Measurements from ENCODE around the gene WASF3. TPM values are rescaled to one million over a fixed set of nuclear protein-coding genes. Genes with fewer than 3 reads are reported as not detected.

The WASF3 gene
- total and polyA plus RNA-seq, 10 of the 15 experiments (the other 5 are each of a cell fraction or from before 2014, with no cell fraction given) = under 0.01 to 0.10 (median 0.01) TPM; not detected in 7

DNA sequence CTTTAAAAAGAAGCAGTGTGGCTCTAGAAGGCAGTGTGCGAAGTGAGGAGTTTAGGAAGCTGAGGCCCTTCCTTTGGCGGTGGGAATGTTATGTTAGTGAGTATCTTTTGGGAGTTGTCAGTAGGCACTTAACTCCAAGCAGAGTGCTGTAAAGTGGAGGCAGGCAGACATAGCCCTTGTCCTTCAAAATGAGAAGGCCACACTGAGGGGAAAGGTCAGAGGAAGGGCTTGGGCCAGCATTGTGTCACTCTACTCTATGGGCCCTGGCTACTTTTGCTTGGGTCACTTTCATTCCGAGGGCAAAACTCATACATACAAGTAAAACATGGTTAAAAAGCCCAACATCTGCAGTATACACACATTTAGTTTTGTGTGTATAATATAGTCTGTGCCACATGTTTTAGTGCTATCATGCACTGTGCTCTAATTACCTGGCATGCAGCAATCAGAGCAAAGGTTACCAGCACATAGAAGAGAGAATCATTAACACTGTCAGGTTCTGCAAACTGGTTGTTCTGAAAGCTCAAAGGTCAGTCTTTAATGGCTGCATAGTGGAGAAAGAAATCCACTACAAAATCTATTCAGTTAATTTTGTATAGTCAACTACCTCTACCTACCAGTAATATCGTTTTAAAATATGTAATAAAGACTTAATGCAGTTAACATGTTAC, 64.4 kb downstream of the WASF3 start:
- Histone ChIP-seq H3K27me3 (replicated peaks in 1 of 2; ENCODE audit: control insufficient read depth in 2 of 2, insufficient read depth in 2 of 2, low read length in 1 of 2) (no peaks in the 10 kb centered on the region), H3K4me1 (ENCODE audit: control insufficient read depth, insufficient read depth, low read length) (no peaks in the 10 kb centered on the region), H3K36me3 (ENCODE audit: control insufficient read depth in 2 of 2, insufficient read depth in 2 of 2, low read length in 1 of 2) (no peaks in the 10 kb centered on the region), H2AFZ (ENCODE audit: control insufficient read depth, low read depth, low read length) (no peak overlapping the region), H3K4me3 (no peak overlapping the region), H3K4me2 (ENCODE audit: control insufficient read depth, insufficient read depth) (no peak overlapping the region), H3K9ac (ENCODE audit: control insufficient read depth, insufficient read depth, low read length) (no peak overlapping the region), H4K20me1 (ENCODE audit: control insufficient read depth, insufficient read depth) (no peaks in the 10 kb centered on the region), H3K79me2 (ENCODE audit: control insufficient read depth, insufficient read depth, low read length) (no peaks in the 10 kb centered on the region), H3K9me3 (replicated peaks; ENCODE audit: control insufficient read depth, insufficient read depth, low read length) (no peaks in the 10 kb centered on the region; the same call in 1 of the 3 replicates), H3K27ac (ENCODE audit: control insufficient read depth, insufficient read depth) (no peak overlapping the region)
- POLR2A ChIA-PET = no interaction called here
- WGBS (ENCODE audit: insufficient coverage, insufficient replicate concordance, low lambda C conversion rate, missing lambda C conversion rate) = 24% methylated on average over 4 of the region's 4 CpGs
- RAD21 ChIA-PET (ENCODE audit: unreplicated experiment) = no interaction called here
- no peak for DNase-seq (ENCODE audit: low read depth, low spot score)
- no peak for FAIRE-seq
- CTCF ChIA-PET = no interaction called here
- in situ Hi-C loops (cut with MboI) (no loop called here), intact Hi-C loops (cut with micrococcal nuclease; ENCODE audit: unreplicated experiment) (no loop called here)
- SMC1A ChIA-PET (ENCODE audit: uncharacterized antibody, unreplicated experiment) = no interaction called here
- no peak for ATAC-seq
- no peak for TF ChIP-seq TCF12 (IDR thresholded peaks at IDR 0.05; ENCODE audit: low read depth, low read length)
- no peak for TF ChIP-seq EGR1 (IDR thresholded peaks at IDR 0.05; ENCODE audit: borderline replicate concordance in 1 of 2, low read depth in 2 of 2, low read length in 2 of 2)
- no peak for TF ChIP-seq ZNF217 (IDR thresholded peaks at IDR 0.05)
- TF ChIP-seq, protein P1, sequence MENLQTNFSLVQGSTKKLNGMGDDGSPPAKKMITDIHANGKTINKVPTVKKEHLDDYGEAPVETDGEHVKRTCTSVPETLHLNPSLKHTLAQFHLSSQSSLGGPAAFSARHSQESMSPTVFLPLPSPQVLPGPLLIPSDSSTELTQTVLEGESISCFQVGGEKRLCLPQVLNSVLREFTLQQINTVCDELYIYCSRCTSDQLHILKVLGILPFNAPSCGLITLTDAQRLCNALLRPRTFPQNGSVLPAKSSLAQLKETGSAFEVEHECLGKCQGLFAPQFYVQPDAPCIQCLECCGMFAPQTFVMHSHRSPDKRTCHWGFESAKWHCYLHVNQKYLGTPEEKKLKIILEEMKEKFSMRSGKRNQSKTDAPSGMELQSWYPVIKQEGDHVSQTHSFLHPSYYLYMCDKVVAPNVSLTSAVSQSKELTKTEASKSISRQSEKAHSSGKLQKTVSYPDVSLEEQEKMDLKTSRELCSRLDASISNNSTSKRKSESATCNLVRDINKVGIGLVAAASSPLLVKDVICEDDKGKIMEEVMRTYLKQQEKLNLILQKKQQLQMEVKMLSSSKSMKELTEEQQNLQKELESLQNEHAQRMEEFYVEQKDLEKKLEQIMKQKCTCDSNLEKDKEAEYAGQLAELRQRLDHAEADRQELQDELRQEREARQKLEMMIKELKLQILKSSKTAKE (IDR thresholded peaks at IDR 0.05; ENCODE audit: low read depth, poor library complexity, severe bottlenecking) = no peak
- TF ChIP-seq, protein P2, sequence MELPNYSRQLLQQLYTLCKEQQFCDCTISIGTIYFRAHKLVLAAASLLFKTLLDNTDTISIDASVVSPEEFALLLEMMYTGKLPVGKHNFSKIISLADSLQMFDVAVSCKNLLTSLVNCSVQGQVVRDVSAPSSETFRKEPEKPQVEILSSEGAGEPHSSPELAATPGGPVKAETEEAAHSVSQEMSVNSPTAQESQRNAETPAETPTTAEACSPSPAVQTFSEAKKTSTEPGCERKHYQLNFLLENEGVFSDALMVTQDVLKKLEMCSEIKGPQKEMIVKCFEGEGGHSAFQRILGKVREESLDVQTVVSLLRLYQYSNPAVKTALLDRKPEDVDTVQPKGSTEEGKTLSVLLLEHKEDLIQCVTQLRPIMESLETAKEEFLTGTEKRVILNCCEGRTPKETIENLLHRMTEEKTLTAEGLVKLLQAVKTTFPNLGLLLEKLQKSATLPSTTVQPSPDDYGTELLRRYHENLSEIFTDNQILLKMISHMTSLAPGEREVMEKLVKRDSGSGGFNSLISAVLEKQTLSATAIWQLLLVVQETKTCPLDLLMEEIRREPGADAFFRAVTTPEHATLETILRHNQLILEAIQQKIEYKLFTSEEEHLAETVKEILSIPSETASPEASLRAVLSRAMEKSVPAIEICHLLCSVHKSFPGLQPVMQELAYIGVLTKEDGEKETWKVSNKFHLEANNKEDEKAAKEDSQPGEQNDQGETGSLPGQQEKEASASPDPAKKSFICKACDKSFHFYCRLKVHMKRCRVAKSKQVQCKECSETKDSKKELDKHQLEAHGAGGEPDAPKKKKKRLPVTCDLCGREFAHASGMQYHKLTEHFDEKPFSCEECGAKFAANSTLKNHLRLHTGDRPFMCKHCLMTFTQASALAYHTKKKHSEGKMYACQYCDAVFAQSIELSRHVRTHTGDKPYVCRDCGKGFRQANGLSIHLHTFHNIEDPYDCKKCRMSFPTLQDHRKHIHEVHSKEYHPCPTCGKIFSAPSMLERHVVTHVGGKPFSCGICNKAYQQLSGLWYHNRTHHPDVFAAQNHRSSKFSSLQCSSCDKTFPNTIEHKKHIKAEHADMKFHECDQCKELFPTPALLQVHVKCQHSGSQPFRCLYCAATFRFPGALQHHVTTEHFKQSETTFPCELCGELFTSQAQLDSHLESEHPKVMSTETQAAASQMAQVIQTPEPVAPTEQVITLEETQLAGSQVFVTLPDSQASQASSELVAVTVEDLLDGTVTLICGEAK (IDR thresholded peaks at IDR 0.05; ENCODE audit: borderline replicate concordance) = no peak
- no peak for TF ChIP-seq MEF2A (IDR thresholded peaks at IDR 0.05; ENCODE audit: insufficient read depth, low read depth, low read length)
- no TSS peak for BruUV-seq (replicated peaks)
